GM18508 (cell line): Measurements from ENCODE around the gene SEC62.

Source experiments
- ATAC-seq: cut with Tn5 transposase; IDR thresholded peaks from one replicate; pipeline ENCODE4 v1.9.1; 2021; ENCODE audit warnings: moderate number of reproducible peaks; ENCODE audit not compliant: insufficient read depth, unreplicated experiment

The SEC62 gene

DNA sequence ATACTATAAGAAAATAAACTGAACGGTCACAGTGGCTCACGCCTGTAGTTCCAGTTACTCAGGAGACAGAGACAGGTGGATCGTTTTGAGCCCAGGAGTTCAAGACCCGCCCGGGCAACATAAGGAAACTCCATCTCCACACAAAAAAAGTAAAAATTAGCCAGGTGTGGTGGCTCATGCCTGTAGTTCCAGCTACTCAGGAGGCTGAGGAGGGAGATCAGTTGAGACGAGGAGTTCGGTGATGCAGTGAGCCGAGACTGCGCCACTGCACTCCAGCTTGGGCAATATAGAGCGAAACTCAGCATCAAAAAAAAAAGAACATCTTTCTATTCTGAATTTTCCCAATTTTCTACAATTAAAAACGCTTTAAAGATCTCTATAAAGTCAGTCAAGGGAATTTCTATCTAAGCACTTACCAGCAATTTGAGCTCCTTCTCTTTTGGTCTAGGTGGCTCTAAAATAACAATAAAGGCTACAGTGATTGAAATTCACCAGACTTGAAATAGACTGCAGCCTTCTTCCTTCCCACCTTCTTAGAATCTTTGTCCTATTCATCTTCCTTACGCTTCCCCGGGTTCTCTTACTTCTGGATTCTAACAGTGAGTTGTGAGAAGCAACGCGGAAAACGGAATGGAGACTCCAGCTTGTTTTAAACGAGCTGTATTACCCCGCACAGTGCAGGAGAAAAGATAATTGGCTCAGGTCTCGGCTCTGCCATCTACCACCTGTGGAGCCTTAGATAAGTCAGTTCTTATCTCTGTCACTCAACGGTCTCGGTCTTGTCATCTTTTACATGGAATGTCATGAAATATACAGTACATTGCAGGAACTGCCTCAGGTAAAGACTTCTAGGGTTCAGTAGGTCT is 812 bp upstream of the SEC62 start:
- ATAC-seq, result peak; percentile 17

DNA sequence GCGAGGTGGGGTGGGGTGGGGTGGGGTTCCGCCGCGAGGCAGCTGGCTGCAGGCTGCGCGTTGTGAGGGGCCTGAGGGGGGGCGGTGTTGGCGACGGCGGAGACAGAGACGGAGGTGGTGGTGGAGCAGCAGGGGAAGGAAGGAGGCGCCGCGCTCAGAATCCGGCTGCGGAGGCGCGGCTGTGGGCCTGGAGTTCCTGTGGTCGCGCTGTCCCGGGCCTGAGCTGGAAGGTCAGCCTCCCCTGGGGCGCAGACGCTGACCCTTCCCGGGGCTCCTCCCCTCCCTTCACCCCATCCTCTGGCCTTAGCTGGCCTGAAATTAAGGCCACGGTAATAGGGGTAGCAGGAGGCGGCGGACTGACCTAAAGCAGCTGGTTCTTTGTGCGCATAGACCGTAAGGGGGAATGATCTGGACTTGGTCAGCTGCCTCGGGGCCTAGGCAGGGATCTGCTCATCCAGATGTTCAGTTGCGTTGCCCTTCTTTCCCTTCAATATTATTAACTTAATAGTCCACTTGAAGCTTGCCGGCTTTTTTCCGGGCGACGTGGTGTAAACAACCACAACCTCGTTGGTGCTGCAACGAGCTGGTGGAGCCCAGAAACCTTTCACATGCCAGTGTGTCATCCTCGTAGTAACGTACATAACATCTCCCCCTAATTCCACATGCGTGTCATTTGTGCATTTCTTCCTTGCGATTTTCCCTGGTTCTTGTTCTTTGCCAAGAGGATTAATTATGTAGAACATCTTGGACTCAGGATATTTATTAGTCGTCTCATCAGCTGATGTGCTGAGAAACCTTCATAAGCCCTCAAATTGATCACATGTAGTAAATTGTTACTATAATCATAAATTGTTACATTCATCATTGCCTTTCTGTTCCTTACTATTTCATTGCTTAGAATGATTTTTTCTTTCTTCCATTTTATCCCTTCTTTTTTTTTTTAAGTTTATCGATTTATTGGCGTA is 626 bp downstream of the SEC62 start:
- ATAC-seq, result no peak

DNA sequence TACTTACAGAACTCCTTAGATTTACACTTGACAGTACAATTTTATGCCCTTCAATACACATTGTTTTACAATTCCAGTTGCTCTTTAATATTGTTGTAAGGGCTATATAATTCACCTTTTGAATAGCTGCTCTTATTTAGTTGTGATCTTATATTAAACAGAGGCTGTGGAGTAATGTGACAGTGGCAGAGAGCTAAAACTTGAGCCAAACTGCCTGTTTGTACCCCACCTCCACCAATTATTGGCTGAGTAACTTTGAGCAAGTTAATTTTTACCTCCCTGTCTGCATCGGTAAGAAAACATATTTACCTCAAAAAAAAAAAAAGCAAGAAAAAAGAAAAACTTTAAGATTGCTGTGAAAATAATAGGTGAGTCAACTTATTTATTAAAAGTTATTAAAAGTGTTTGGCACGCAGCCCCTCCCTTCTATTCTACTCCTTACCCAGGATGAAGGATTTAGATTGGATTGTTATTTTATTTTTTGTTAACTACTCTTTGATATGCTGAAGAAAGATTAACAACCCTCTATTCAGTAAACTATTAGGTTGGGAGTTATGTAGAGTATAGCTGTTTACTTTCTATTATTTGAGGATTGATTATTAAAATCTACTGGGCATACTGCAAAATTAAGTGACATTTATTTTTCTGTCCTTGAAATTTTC is 1.7 kb downstream of the SEC62 start:
- no peak for ATAC-seq

DNA sequence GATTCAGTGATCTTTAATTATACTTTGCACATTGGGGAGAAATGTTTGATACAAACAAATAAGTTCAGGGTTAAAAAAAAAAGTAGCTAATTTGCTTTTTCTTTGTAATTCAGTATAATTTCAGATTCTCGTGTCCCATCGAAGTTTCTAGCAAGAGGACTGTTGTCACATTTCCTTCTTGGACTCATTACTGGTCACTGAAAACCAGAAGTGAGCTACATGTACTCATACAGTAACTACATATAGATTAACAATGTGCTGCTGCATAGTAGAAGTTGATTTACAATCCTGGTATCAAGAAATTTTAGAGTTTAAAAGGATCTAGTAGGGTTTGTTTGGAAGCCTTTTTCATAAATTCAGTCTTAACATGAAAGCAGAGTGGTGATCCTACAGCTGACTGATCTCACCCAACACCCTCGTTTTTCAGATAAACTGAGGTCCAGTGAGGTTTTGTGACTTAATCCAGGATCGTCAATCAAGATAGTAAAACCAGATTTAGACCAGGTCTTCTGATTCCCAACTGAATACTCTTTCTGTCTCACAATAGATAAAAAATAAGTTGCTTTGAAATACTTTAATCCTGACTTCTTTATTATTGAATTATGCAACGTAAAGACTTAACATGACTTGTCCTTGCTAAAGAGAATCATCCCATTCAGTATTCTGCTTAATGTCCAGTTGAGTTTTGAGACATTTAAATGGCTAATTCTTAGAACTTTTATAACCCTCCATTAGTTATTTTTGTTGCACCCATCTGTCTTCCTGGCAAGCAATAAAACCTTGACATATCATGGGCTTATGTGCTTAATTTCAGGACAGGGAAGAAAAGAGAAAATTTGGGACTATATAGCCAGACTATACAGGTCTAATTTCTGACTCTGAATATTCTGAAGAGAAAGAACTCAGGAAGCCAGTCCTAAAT is 2.8 kb downstream of the SEC62 start:
- no peak for ATAC-seq

DNA sequence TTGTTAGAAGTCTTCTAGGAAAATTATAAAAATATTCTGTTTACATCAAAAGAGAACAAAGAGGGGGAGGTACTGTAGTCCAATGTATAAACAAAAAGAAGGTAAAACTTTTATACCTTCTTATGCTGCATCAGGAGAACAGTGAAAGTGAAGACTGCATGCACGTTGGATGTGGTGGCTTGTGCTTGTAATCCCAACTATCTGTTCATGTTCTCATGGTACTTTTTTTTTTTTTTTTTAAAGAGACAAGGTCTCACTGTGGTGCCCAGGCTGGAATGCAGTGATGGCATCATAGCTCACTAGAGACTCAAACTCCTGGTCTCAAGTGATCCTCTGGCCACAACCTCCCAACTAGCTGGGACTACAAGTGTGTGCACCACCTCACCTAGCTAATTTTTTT is 4.2 kb downstream of the SEC62 start:
- ATAC-seq, result no peak

DNA sequence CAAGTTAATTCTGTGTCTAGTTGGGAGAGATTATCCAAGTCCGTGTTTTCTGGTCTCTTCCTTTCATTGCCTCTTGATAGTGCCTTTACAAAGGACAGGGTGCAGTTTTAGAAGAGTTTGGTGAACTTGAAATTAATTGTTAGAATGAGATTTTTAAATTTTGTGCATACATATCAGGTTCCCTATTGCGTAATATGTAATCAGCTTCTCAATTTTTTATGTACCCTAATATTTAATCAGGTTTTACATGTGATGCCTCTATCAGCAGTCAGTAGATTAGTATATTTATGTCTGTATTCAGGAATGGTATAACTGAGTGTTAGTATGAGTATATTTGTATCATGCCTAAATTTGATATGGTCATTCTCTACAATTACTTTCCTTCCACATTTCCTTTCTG is 4.9 kb downstream of the SEC62 start:
- ATAC-seq, result no peak

DNA sequence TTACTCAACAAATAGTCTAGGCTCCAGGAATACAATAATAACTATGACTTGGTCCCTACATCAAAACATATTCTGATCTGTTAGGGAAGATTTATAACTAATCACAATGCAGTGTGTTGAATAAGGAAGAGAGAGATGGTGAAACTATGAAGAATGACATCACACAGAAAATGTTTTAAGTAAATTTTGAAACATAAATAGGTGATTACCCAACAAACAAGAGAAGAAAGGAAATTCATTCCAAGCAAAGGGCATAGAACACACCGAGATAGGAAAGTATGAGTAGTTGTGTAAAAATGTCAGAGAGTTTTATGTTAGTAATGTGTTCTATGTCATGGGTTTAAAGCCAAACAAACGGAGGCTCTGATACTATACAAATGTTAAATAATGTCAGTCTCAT is 13.4 kb downstream of the SEC62 start:
- ATAC-seq, result no peak

DNA sequence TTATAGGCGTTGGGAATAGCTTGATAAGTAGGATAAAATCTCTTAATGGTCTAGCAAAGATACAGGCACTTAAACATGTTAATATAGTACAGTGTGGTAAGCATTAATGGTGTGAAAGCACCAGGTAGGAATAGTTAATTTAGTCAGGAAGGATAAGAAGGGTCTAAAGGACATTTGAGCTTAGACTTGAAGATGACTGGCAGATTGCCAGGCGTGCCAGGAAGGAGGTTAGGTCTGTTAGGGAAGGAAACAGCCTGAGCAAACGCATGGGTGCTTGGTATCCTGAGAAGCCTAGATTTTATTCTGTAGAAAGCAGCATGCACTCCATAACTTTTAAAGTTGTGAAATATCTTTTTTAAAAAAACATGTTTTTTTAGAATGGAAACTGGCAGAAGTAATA is 17.7 kb downstream of the SEC62 start:
- ATAC-seq, result no peak

DNA sequence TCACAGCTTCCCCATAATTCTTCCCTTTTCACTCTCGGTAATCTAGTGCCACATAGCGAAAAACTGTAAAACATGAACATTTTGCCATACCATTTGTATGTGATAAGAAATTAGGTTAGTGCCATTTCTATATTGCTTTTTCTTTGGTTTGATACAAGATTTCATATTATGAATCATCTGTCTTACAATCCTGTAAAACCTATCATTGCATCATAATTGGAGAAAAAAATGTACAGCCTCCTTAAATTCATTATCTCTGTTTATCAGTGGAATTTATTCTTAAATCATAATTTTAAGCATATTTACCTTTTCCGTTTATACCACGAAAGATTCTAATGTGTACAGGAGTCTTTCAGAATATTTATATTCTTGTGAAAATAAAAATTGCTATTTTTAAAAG is 23.8 kb downstream of the SEC62 start:
- no peak for ATAC-seq

DNA sequence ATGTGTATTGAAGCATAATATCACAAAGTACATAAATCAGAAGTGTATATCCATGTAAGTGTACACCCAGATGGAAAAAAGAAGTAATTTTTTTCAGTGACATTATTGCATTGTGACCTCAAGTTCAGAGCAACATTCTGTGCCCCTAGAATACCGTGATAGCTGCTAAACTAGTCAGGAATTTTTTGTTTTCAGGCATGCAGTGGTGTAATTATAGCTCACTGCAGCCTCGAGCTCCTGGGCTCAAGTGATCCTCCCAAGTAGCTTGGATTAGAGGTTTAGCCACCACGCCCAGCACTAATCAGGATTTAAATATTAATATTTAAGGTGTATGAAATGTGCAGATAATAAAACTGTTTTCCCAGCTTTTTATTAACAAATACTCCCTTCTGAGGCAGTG is 25.5 kb downstream of the SEC62 start:
- no peak for ATAC-seq

DNA sequence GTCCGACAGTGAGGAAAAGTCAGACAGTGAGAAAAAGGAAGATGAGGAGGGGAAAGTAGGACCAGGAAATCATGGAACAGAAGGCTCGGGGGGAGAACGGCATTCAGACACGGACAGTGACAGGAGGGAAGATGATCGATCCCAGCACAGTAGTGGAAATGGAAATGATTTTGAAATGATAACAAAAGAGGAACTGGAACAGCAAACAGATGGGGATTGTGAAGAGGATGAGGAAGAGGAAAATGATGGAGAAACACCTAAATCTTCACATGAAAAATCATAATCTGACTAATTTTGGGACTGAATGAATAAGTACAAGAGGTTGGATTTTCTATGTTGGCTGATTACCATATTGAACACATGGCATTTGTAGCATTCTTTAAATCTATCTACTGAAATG is 26.2 kb downstream of the SEC62 start:
- ATAC-seq, result no peak

DNA sequence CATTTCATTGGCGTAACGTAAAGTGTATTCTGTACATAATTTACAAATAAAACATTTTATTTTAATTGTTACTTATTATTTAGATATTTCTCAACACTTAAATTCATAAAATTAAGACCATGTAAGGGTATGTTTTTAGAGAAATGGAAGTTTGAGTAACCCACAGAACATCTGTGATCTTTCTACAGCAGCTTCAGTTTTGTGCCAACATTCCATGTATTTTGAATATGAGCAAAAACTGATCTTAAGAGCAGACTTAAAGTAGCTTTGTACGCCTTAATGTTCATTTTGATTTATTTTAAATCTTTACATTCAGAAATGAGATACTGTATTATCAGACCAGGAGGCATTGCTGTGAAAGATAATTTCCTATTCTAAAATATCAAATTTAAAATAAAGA is 27.2 kb downstream of the SEC62 start:
- no peak for ATAC-seq

DNA sequence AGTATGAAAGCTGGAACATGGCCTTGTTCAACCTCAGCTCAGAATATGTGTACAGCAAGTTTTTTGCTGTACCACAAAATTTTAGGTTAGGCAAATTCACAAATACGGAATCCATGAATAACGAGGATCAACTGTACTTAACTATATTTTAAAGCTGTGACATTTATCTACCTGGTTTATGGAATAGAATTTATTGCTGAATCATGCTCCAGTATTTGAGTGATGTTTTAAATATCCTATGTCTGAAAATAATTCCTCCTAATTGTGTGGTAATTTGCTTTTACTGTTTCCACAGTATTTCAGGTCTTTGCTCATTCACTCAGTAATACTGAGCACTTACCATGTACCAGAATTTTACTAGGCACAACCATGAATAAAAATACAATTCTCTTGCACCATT is 29.5 kb downstream of the SEC62 start:
- ATAC-seq, result no peak

DNA sequence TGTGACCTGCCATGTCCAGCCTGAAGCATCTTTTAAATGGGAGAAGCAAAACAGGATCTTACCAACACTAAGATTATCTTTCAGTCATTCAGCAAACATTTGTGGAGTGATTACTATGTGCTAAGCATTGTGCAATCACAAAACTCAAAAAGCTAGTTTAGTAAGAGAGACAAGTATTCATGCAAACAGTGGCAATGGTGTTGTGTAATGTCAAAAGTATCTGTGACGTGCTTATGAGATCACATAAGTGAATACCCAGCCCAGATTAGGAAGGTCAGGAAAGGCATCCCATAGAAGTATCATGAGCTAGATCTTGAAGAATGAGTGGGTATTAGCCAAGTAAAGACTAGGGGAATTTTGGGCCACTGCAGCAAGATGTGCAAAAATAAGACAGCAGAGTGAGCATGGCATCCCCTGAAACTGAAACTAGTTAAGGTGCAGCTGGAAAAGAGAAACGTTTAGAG is 32.1 kb downstream of the SEC62 start:
- ATAC-seq, result no peak

DNA sequence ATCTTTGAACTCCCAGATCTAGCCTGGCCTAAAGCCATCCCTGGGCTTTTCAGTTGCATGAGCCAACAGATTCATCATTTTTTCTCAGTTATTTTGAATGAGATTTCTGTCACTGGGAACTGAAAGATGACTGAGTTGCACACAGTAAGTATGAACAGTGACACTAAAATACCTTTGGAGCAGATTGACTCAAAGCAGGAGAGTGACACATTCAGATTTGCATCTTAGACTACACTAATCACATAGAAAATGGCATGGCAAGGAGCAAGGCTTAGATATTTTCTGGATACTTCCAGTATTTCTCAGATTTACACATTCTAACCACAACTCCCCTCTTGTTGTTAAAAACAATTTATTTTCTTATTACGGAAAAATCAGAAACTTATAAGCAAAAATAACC is 32.8 kb downstream of the SEC62 start:
- ATAC-seq, result peak; percentile 83

DNA sequence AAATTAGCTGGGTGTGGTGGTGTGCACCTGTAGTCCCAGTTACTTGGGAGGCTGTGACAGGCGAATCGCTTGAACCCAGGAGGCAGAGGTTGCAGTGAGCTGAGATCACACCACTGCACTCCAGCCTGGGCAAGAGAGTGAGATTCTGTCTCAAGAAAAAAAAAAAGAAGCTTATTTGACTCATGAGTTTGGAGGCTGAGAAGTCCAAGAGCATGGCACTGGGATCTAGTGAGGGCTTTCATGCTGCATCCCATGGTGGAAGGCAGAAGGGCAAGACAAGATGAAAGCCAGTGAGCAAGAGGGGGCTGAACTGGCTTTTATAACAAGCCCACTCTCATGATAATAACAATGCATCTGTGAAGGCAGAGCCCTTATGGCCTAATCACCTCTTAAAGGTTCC is 33.4 kb downstream of the SEC62 start:
- ATAC-seq, result no peak

DNA sequence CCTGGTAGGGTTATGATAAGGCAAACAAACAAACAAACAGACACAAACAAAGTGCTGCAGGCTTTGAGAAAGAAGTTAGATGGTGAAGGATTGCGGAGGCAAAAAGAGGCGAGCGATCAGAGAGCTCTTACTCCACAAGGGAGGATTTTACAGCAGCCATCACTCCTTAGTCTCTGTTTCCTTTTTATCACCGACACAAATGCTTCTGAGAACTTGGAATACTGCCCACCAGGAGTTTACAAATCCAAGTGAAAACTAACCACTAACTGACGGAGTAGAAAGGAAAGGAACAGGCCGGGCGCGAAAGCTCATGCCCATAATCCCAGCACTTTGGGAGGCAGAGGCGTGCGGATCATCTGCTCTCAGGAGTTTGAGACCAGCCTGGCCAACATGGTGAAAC is 35.6 kb downstream of the SEC62 start:
- ATAC-seq, result no peak

DNA sequence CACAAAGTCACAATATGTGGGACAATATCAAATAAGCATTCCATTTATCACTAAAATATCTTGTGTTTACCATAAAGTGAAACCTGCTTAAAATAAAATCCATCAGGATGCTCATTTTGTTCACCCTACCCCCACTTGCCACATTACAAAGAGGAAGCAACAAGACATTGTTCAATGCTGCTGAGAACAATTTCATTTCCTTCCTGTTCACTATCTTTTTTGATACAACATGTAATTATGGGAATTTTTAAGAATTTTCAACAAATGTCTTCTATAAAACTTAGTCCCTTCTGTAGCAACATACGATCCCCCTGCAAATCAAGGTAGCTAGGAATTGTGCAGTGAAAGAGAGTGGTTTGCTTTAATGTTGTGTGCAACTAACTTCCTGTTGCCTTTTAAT is 36.3 kb downstream of the SEC62 start:
- ATAC-seq, result no peak

DNA sequence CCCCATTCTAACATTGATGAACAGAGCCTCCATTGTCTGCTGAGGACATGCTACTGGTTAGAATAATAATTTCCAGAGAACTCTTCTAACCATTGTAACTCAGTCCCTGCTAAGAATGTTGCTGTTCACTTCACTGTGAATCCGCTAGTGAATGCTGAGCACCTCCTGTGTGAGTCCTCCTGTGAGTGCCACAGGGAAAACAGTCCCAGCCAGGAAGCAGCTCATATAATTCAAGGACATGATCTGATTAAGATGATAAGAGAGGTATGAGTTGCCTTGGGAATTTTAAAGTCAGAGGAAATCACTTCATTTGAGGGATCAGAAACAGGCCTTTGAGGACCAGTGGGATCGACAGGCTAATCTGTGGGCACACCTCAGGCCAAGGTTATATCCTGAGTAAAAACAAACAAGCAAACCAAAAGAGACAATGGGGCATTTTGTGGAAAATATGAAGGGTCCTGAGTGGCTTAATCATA is 37.3 kb downstream of the SEC62 start:
- no peak for ATAC-seq
